HG02623 (cell line): ENCODE results near the gene AVPR2.

Experiments used
- ATAC-seq: cut with Tn5 transposase; IDR thresholded peaks from one replicate; pipeline ENCODE4 v1.9.1; 2021; ENCODE audit warnings: moderate library complexity; ENCODE audit not compliant: unreplicated experiment

The AVPR2 gene

DNA sequence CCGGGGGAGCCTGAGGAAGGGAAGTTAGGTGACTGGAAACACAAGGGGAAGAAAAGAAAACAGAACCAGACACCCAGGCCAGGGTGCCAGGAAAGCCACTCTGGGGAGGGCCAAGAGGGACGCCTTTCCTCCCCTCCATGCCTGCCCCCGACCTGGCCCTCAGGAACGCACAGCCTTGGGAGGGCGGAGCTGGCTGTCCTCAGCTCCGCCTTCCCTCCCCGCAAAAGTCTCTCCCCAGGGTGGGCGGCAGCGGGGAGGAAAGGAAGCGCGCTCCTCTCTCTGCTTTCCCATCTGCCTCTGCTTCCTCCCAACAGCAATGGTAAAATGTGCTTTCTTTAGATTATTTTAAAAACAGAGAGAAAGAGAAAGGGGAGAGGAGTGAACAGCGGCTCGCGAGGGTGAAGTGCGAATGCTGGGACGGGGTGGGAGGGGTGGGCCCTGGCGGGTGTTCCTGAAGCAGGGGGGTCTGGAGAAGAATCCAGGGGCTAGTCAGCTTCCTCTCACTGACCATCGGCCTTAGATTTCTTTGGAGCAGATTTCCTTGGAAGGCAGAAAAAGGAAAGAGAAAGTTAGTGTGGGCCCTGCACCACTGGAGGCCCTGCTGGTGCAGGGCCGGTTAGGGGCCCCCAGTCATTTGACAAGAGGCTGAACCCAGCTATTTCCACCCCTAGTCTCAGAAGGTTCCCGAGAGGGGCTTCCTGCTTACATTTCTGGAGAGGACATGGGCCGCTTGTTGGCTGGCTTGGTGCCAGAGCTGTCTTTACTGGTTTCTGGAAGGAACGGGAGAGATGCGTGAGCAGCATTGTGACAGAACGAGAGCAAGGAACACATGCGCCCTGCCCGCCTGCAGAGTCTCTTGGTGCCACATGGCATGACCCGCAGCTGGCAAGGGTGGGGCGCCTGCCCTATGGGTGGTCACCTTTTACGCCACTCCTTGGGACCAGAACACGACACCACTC, 44.7 kb downstream of the AVPR2 start:
- no peak for ATAC-seq

DNA sequence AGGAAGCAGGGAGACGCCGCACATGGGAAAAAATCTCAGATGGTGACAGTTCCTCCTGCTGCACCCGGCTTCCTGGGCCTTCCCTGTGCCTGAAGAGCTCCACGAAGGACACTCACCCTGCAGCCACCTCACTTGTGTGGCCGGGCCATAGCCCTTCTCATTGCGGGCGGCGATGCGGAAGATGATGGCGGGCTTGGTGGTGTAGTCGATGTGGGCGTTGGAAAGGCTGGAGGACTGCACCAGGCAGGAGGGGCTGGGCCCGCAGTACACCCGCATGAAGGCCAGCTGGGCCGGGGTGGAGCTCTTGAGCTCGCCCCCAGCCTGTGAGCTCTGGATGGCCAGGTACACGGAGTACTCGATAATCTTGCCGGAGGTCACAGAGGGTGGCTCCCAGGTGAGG, 45.7 kb downstream of the AVPR2 start:
- ATAC-seq: no peak

DNA sequence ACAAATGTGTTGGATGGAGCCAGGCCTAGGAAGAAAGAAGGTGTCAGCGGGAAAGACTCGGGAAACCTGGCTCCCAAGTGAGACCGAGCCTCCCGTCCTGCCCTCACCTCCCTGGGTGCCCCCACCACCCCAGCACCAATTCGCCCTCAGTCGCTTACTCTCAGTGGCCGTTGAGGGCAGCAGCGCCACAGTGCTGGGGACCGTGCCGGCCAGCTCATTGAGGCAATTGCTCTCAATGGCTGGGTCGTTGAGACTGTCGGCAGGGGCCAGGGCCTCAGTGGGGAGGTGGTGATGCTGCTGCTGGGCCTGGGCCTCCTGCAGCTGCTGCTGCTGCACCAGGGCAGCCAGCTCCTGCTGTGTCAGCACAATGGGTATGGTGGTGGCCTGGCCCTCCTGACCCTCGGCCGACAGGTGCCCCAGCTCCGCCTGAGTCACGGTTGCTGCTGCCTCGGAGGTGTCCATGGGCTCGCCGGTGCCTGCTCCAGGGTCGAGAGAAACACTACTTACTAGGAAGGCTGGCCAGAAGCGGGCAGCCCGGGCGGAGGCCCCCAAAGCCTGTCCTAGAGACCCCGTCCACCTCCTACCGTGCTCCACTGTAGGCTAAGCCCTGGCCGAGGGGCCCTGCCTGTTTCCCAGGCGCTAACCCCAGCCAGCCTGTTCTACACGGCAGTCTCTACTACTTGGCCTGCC, 47.4 kb downstream of the AVPR2 start:
- ATAC-seq: no peak

DNA sequence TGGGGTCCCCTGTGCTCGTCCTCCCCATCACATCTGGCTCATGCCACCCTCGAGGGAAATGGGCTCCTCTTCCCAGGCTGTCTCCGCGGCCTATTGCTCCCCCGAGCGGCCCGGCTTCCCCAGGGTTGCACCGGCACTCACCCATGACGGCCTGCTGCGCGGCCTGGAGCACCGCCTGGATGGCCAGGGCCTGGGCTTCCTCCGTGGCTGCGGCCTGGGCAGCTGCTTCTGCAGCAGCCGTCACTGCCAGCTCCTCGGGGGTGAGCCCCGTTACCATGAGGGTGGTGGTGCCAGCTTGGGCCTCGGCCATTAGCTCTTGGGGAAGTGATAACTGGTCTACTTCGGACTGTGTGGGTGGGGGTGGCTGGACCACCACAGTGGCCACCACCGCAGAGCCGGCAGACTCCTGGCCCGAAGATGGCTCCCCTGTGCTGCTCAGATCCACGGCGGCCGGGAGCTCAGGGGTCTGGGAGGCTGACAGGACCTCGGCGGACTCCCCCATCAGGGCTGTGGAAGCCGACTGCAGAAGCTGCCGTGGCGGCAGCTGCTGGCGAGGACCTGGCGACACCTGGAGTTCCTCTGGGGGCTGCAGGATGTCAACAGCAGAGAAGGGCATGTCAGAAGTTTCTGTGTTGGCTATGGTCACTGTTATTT, 48.0 kb downstream of the AVPR2 start:
- no peak for ATAC-seq

DNA sequence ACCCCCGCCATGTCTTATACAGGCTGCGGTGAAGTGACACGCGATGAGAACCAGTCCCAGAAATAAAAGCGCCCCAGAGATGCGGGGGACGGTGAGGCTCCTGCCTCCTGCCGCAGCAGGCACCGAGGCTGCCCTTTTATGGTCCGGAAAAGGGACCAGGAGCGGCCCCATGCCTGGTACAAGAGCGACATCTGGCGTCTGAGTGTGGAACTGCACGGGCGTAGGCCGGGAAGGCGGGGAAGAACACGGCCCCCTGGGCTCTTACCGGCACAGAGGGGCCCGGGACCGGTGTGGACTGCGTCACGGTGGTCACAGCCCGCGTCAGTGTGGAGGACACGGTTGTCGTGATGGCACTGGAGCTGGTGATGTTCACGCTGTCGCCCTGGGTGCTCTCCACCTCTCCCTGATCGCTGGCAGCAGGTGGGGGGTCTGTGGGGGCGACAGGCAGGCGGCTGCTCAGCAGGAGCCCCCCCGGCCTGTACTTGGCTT, 48.9 kb downstream of the AVPR2 start:
- ATAC-seq: no peak

DNA sequence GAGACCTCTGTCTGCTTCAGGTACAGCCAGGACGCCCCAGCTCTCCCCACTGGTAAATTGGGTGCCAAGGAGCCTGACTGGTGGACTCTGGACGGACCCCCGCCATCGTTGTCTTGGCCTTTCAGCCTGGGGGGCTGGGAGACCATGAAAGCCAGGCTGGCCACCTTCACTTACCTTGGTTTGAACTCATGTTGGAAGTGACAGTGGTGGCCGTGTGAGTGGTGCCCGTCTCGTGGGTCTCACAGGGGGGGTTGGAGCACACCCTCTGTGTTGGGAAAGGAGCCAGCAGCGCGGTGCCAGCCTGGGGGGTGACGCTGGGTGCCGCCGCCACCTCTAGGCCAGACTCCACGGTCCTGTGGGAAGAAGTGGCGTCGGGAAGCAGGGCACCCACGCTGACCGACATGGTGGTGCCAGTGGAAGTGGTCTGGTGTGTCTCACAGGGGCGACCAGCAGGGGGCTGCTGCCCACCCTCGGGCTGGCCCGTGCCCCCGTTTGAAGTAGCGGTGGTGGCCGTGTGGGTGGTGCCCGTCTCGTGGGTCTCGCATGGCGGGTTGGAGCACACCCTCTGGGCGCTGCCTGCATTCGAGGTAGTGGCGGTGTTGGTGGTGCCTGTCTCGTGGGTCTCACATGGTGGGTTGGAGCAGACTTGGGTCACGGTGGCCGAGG, 49.6 kb downstream of the AVPR2 start:
- no peak for ATAC-seq

DNA sequence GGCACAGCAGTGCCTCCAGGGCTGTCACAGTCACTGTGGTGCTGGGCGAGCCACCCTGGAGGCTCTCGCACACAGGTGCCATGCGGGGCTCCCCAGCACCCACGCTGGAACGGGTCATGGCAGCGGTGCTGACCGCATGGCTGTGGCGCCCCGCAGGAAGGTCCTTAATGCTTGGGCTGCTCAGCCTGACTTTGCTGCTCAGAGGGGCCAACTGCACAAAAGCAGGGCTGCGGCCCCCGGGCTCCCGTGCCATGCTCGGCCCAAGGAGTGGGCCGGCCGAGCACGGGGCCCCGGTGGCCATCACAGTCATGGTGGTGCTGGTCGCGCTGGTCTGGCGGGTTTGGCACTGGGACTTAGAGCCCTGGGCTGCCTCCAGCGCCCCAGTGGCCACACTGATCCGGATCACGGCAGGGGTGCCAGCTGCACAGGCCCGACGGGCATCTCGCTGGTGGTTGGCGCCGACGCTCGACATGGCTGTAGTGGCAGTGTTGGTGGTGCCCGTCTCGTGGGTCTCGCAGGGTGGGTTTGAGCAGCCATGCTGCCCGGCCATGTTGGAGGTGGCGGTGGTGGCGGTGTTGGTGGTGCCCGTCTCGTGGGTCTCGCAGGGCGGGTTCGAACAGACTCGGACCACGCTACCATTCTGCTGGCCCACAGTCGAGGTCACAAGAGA, 50.2 kb downstream of the AVPR2 start:
- no peak for ATAC-seq

DNA sequence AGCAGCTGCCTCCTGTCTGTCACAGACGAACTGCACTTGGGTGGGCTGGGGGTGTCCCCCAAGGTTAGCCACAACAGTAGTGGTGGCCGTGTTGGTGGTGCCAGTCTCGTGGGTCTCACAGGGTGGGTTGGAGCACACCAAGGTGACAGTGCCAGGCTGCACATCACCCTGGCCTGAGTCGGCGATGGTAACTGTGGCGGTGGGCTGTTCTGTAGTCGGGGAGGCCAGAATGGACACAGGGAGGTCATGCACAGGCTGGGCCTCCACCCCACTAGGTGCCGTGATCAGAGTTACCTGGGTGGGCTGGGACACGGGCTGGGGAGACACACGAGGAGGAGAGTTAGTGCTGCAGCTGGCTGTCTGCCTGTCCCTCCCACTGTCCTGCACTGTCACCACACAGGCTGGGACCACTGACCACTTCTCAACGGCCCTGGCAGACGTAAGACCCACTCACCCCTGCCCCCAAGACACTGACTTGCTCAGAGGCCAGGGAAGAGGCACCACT, 50.8 kb downstream of the AVPR2 start:
- no peak for ATAC-seq

DNA sequence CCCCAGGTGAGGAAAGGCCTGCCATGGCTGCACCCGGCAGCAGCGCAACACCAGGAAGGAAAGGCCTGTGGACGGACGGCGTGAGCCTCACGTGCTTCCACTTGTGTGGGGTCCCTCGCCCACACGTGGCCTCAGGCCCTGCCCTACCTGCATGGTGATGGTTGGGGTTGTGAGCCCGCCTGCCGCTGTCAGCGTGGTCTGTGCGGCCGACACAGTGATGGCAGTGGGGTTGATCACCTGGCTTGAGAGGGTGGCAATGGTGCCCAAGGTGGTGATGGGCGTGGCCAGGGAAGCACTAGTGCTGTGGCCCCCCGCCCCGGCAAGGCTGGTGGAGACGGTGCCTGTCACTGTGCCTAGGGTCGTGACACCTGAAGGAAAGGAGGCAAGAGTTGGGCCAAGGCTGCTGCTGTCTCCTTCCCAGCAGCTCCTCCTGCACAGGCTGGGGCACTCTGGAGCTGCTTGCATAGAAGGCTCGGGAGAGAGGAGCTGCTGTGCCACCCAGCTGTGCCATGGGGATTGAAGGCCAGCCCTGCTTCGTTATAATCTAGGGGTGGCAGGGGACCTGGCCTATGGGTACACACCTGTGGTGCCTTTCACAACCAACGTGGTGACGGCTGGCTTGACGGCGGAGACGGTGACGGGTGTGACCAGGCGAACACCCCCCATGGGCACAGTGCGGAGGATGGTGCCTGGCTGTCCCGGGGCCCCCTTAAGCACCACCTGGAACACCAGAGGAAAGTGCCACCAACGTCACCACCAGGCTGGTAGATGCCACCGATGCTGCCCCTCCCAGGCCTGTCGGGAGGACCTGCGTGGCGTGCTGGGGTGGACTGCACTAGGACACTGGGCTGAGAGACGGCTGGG, 51.8 kb downstream of the AVPR2 start:
- no peak for ATAC-seq
